GM18511 (cell line): Measurements from ENCODE around the gene CLIP3.

ENCODE experiments used
- ATAC-seq: cut with Tn5 transposase; IDR thresholded peaks from one replicate; pipeline ENCODE4 v1.9.1; 2021; ENCODE audit warnings: mild to moderate bottlenecking, moderate library complexity; ENCODE audit not compliant: unreplicated experiment

CLIP3 gene

DNA sequence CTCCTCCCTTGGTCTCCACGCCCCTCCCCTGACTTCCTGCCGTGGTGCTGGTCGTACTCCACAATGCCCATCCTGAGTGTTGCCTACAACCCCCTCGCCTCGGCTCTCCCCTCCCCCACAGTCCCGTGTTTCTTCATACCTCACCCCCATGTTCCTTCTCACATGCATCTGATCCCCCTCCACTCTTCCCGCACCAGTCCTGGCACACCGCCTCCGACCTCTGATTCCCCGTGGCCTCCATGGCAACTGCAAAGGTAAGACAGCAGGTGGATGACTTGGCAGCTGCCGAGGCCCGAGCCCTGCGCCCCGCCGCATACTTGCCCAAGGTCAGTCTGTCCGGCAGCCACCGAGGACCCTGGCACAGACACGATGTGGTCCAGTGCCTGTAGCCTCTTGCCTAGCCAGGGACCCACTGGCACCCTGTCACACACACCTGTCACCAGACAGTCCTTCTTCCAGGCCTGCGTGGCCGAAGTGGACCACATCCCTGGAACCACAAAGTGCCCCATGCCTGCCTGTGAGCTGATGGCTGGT, 53.8 kb downstream of the CLIP3 start:
- ATAC-seq, result no peak

DNA sequence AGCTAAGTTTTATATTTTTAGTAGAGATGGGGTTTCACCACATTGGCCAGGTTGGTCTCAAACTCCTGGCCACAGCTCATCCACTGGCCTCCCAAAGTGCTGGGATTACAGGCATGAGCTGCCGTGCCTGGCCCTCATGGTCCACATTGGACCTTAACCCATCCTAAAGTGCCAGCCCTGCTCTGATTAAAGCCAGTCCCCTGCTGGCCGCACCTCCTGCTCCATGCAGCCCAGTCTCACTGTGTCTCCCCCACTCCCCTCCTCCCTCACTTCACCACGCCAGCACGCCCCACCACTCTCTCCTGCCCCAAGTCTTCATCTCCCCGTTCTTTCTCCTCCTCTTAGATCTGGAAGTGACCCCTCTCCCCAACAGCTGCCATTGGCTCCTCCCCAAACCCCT, 54.4 kb downstream of the CLIP3 start:
- ATAC-seq, result no peak

DNA sequence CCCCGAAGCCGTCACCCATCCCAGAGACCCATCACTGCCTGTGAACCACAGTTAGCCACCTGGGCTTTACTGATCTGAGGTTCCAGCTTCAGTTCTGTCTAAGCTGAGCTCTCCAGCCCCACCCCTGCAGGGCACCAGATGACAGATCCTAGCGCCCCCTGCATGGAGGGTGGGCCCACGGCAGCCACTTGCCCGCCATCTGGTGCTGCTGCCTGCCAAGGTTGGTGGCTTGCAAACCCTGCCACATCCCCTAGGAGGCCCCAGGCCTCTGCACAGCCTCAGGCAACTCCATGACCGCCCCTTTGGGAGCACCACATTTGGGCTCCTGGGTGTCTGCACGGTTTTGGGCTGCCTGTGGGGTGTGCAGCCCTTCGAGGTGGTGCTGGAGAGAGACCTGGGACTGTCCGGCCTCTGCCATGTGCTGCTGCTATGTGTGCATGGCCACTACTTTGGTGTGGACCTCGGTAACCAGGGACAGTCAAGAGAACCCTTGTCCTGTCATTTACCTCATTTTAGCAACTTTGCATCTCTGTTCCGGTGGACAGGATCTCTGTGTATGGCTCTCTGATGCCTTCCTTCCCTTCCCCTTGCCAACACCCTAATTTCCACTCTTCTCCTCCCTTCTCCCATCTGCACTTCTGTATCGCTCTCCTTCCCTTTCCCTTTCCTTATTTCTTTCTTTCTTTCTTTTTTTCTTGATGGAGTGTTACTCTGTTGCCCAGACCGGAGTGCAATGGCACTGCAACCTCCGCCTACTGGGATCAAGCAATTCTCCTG, 55.0 kb downstream of the CLIP3 start:
- ATAC-seq, result no peak

DNA sequence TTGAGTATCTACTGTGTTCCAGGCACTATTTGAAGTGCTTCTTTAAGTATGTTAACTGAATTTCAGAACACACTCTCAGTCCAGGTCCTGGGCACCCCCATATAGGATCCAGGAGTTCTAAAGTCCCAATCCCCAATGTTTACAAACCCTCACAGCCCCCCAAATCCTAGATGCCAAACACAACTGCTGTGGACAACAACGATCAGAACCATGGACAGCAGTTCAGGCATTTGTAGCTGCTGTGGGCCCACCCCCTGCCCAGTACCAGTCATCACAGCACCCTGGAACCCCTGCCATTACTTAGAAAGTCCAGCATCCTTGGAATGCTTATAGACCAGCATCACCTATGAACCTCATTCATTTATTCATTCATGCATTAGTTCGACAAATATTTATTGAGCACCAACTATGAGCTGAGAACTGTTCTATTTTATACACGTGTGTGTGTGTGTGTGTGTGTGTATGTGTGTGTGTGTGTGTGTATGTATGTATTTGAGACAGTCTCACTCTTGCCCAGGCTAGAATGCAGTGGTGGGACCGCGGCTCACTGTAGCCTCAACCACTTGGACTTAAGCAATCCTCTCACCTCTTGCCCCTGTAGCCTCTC, 57.0 kb downstream of the CLIP3 start:
- ATAC-seq, result no peak

DNA sequence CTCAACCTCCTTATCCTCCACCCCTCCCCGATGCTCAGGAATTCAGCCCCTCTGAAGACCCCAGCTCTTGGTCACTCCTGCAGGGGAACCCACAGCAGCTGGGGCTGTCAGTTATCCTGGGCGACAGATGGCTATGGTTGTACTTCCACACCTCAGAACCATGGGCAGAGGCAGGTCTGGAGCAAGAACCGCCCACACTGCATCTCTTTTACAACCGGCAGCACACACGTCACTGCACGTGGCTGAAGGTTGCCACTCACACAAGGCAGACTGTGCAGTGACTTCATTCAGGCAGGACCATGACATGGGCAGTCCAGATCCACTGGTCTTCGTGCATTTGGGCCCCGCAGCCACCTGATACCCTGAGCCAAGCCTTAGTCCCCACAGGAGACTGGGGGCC, 59.2 kb downstream of the CLIP3 start:
- ATAC-seq, result no peak

DNA sequence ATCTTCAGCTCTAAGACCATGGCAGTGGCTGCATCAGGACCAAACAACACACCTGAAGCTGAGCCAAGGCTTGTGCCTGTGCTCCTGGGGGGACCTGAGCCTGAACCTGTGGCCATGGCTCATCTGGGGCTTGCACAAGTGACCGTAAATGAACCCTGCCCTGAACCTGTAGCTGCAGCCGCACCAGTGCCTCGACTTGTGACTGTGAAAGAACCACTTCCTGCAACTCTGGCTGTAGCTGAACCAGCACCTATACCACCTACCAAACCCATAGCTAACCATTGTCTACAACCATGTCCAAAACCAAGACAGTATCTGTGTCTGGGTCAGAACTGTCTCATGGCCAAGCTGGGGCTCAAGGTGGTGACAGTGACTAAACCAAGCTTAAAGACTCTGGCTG, 65.9 kb downstream of the CLIP3 start:
- no peak for ATAC-seq
